Thyroid gland (tissue), 4 donors: ENCODE measurements around the gene ACTR1A.

Experiments used
- POLR2A ChIP-seq, 2 donors: fragments of 450-650 bp; IDR thresholded peaks; one replicate each; pipeline ENCODE4 v1.6.1; 2017; ENCODE audit warnings: antibody characterized with exemption in 2 of 2, mild to moderate bottlenecking in 2 of 2, moderate library complexity in 1 of 2
- TF ChIP-seq, protein P1 (sequence below), 6 experiments: fragments of 200-600 bp in 3 of 6; fragments of 450-650 bp in 3 of 6; sonication (generic) in 3 of 6; IDR thresholded peaks; one replicate each; pipeline ENCODE4 v1.5.1; 2016 to 2019; ENCODE audit warnings: antibody characterized with exemption in 6 of 6, mild to moderate bottlenecking in 2 of 6, inconsistent platforms in 1 of 6, moderate library complexity in 1 of 6

DNA sequence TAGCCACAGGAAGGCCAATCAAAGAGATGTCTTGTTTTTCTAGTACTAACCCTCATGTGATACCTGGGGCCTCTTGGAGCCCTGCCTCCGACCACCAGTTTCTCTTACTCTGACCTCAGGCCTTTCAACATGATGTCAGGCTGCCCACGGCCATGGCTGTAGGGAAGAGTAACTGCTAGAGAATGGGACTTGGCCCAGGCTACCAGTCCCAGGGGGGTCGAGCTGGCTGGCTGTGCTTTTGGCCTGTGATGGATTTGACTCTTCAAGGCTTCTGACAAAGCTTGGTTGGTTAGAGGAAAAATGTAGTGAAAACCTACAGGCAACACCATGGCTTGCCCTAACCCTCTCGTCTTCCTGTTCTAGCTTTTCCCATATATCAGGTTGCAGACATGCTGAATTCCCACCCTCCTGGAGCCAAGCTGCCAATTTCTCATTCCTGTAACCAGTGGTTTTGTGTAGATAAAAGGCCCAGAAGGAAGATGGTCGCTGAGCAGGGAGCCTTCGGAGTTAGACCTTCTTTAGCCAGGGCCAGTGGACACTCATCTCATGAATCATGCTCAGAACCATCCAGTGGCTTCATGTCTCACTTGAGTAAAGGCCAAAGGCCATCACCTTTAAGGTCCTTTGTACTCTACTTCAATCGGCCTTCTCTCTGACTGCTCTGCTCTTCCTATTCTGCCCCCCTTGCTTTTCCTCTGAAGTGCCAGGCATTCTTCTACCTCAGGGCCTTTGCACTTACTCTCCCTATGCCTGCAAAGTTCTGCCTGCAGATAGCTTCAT is 20.9 kb upstream of the ACTR1A start:
- TF ChIP-seq, protein P1, sequence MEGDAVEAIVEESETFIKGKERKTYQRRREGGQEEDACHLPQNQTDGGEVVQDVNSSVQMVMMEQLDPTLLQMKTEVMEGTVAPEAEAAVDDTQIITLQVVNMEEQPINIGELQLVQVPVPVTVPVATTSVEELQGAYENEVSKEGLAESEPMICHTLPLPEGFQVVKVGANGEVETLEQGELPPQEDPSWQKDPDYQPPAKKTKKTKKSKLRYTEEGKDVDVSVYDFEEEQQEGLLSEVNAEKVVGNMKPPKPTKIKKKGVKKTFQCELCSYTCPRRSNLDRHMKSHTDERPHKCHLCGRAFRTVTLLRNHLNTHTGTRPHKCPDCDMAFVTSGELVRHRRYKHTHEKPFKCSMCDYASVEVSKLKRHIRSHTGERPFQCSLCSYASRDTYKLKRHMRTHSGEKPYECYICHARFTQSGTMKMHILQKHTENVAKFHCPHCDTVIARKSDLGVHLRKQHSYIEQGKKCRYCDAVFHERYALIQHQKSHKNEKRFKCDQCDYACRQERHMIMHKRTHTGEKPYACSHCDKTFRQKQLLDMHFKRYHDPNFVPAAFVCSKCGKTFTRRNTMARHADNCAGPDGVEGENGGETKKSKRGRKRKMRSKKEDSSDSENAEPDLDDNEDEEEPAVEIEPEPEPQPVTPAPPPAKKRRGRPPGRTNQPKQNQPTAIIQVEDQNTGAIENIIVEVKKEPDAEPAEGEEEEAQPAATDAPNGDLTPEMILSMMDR (IDR thresholded peaks at IDR 0.05), result no peak
- TF ChIP-seq POLR2A (IDR thresholded peaks at IDR 0.05), result no peak
